ENCODE measurements around the gene RHBDF1. TPM values are rescaled to one million over a fixed set of nuclear protein-coding genes. Genes with fewer than 3 reads are reported as not detected.

RHBDF1 gene
- total and polyA plus RNA-seq, 10 of the 15 experiments (the other 5 are each of a cell fraction or from before 2014, with no cell fraction given), result 0.04 to 0.85 (median 0.36) TPM; not detected in 3

- TF ChIP-seq ZBTB40 (IDR thresholded peaks at IDR 0.05; ENCODE audit: borderline replicate concordance), result no peak
- peak; percentile 57 for TF ChIP-seq ATF7 (IDR thresholded peaks at IDR 0.05; ENCODE audit: low read depth)
- no peak for TF ChIP-seq SKIL (IDR thresholded peaks at IDR 0.05; ENCODE audit: low read depth, poor library complexity, severe bottlenecking)
These were observed 21.5 kb downstream of the RHBDF1 start (continued) for GRCh38 chr16:50769-51591.

GRCh38 chr16:47234-47633 lies 25.2 kb downstream of the RHBDF1 start:
- Histone ChIP-seq H3K27me3 (replicated peaks in 1 of 2; ENCODE audit: control insufficient read depth in 2 of 2, insufficient read depth in 2 of 2, low read length in 1 of 2) (no peaks in the 10 kb centered on the region), H3K4me1 (ENCODE audit: control insufficient read depth, insufficient read depth, low read length) (no peaks in the 10 kb centered on the region), H3K27ac (ENCODE audit: control insufficient read depth, insufficient read depth) (no peak overlapping the region), H3K36me3 (ENCODE audit: control insufficient read depth in 2 of 2, insufficient read depth in 2 of 2, low read length in 1 of 2) (peaks cover 9 to 17% of the 10 kb centered on the region in 2 experiments), H3K79me2 (ENCODE audit: control insufficient read depth, insufficient read depth, low read length) (peaks cover 24% of the 10 kb centered on the region), H3K4me3 (no peak overlapping the region), H3K4me2 (ENCODE audit: control insufficient read depth, insufficient read depth) (no peak overlapping the region), H3K9me3 (replicated peaks; ENCODE audit: control insufficient read depth, insufficient read depth, low read length) (no peaks in the 10 kb centered on the region; the same call in 2 of the 3 replicates), H3K9ac (ENCODE audit: control insufficient read depth, insufficient read depth, low read length) (no peak overlapping the region), H2AFZ (ENCODE audit: control insufficient read depth, low read depth, low read length) (no peak overlapping the region), H4K20me1 (ENCODE audit: control insufficient read depth, insufficient read depth) (no peaks in the 10 kb centered on the region)
- ATAC-seq, result no peak
- SMC1A ChIA-PET (ENCODE audit: uncharacterized antibody, unreplicated experiment), result interaction anchor here (1.1 kb wide), 1 partner anchor 18 kb away, joined by 3 read pairs; no protein-coding TSS in a partner anchor
- POLR2A ChIA-PET, result interaction anchor here (0.7 kb wide), 1 partner anchor 293 kb away, joined by 3 read pairs; no protein-coding TSS in a partner anchor
- RAD21 ChIA-PET (ENCODE audit: unreplicated experiment), result no interaction called here
- BruUV-seq (replicated peaks), result no TSS peak
- 98% methylated on average over 7 of the region's 7 CpGs for WGBS (ENCODE audit: insufficient coverage, insufficient replicate concordance, low lambda C conversion rate, missing lambda C conversion rate)
- intact Hi-C loops (cut with micrococcal nuclease; ENCODE audit: unreplicated experiment), result no loop called here
- in situ Hi-C loops (cut with MboI), result no loop called here
- CTCF ChIA-PET, result no interaction called here
- no peak for FAIRE-seq
- no peak for DNase-seq (ENCODE audit: low read depth, low spot score)
- no peak for TF ChIP-seq HDAC6 (IDR thresholded peaks at IDR 0.05; ENCODE audit: unreplicated experiment)
- TF ChIP-seq REST (IDR thresholded peaks at IDR 0.05; ENCODE audit: low read depth, low read length), result no peak
- no peak for TF ChIP-seq RAD21 (IDR thresholded peaks at IDR 0.05; ENCODE audit: insufficient read depth, low read depth, low read length)
- no peak for TF ChIP-seq SREBF2 (IDR thresholded peaks at IDR 0.05; ENCODE audit: low read length)
- no peak for TF ChIP-seq SMARCA5 (IDR thresholded peaks at IDR 0.05)
- TF ChIP-seq USF1 (IDR thresholded peaks at IDR 0.05; ENCODE audit: borderline replicate concordance, extremely low read length, insufficient read depth, low read depth, low read length), result no peak
